Omental fat pad (tissue), 4 donors: ENCODE measurements around the gene BICRAL. TPM values are rescaled to one million over a fixed set of nuclear protein-coding genes. Genes with fewer than 3 reads are reported as not detected.
A peak's percentile ranks its signal among the peaks of the same experiment; 100 is the strongest.

ENCODE experiments used
- ATAC-seq: fragments of 150-250 bp; one replicate; pipeline ENCODE4 v1.9.1; 2016; ENCODE audit warnings: mild to moderate bottlenecking, moderate library complexity; ENCODE audit not compliant: low FRiP score
- DNase-seq: peaks from one replicate; pipeline ENCODE4 v3.0.0-alpha.2; 2019; ENCODE audit warnings: low spot score
- total RNA-seq, 4 donors: library from RNA; depleted of rRNA; stranded (reverse); fragments of >200 nt; gene quantifications; one replicate each; pipeline ENCODE4 v1.1.0, GENCODE V29; 2016
- TF ChIP-seq, protein P1 (sequence below), 3 donors: fragments of 450-650 bp; IDR thresholded peaks; one replicate each; pipeline ENCODE4 v1.5.1; 2016 to 2017; ENCODE audit warnings: antibody characterized with exemption in 3 of 3, mild to moderate bottlenecking in 3 of 3, moderate library complexity in 2 of 3

The BICRAL gene
- total RNA-seq, 4 donors from 2014 or later = 7.6 to 18.8 (median 12.9) TPM

GRCh38 chr6:42784717-42785498, 3.1 kb downstream of the BICRAL start:
- ATAC-seq (no peak), DNase-seq (no peak)
- TF ChIP-seq, protein P1, sequence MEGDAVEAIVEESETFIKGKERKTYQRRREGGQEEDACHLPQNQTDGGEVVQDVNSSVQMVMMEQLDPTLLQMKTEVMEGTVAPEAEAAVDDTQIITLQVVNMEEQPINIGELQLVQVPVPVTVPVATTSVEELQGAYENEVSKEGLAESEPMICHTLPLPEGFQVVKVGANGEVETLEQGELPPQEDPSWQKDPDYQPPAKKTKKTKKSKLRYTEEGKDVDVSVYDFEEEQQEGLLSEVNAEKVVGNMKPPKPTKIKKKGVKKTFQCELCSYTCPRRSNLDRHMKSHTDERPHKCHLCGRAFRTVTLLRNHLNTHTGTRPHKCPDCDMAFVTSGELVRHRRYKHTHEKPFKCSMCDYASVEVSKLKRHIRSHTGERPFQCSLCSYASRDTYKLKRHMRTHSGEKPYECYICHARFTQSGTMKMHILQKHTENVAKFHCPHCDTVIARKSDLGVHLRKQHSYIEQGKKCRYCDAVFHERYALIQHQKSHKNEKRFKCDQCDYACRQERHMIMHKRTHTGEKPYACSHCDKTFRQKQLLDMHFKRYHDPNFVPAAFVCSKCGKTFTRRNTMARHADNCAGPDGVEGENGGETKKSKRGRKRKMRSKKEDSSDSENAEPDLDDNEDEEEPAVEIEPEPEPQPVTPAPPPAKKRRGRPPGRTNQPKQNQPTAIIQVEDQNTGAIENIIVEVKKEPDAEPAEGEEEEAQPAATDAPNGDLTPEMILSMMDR (IDR thresholded peaks at IDR 0.05) = no peak

- DNase-seq (no peak), ATAC-seq (no peak)
- TF ChIP-seq, protein P1 (IDR thresholded peaks at IDR 0.05) = no peak
Measured at GRCh38 chr6:42786525-42786985, 4.7 kb downstream of the BICRAL start.

GRCh38 chr6:42787063-42787472, 5.2 kb downstream of the BICRAL start:
- DNase-seq (no peak), ATAC-seq (no peak)
- TF ChIP-seq, protein P1 (IDR thresholded peaks at IDR 0.05) = no peak

GRCh38 chr6:42788671-42789070, 6.8 kb downstream of the BICRAL start:
- DNase-seq = no peak
- ATAC-seq = no peak
- TF ChIP-seq, protein P1 (IDR thresholded peaks at IDR 0.05) = no peak

DNA sequence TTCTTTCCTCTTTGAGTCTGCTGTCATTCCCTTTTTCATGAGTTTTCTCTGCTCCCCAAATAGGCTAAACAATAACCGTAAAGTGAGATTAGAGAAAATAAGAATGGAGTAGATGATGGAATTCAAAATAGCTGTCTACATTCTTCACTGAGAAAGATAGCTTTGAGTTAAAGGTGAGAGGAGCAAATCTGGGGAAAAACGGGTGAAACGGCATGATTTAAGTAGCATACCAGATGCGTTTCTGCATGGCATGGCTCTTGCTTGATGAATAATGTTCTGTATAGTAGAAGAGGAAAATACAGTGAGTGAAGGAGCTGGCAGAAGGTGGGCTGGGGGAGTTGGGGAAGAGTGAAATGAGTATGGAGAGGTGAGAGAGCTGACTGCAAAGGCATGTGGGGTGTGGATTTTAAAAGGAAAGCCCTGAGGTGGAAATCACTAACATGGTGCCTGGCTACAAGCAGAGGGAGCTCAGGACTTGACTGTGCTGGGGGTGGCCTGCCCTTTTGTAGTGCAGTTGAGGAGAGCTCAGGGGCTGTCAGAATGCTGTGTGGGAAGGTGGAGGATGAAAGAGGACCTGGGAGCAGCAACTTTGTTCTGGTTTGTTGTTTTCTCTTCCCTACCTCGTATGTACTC, 8.8 kb downstream of the BICRAL start:
- TF ChIP-seq, protein P1 (IDR thresholded peaks at IDR 0.05) = no peak
- no peak for DNase-seq
- peak; percentile 53 for ATAC-seq

GRCh38 chr6:42791706-42792320, 10.0 kb downstream of the BICRAL start:
- DNase-seq (no peak), ATAC-seq (peak; percentile 57)
- TF ChIP-seq, protein P1 (IDR thresholded peaks at IDR 0.05) = no peak
